ENCODE results near the gene UBE2S.
"Not testable (repeated sequence)": the region's sequence is repeated elsewhere in the genome, so short reads cannot be mapped to it uniquely, and the experiment has no call there.

The UBE2S gene

GRCh38 chr19:55451163-55451964 is 43.8 kb upstream of the UBE2S start:
- Histone ChIP-seq H3K4me2 (ENCODE audit: low read depth, low read length, poor library complexity, severe bottlenecking) (peak overlapping the region; percentile 40), H3K9me2 (replicated peaks; ENCODE audit: insufficient read depth, low read length) (no peaks in the 10 kb centered on the region), H3K79me2 (ENCODE audit: insufficient read depth, low read length) (no peaks in the 10 kb centered on the region), H3K27me3 (ENCODE audit: low read length) (no peaks in the 10 kb centered on the region), H3K27ac (ENCODE audit: low read depth, low read length) (no peak overlapping the region), H3F3A (ENCODE audit: insufficient read depth) (peaks cover 20% of the 10 kb centered on the region; the same call in 1 of the 2 replicates), H3K4me3 (ENCODE audit: insufficient read depth, low read length, poor library complexity, severe bottlenecking) (no peak overlapping the region), H2AFZ (ENCODE audit: low read depth, low read length, severe bottlenecking) (no peak overlapping the region), H4K20me1 (ENCODE audit: low read depth, low read length) (no peaks in the 10 kb centered on the region), H3K9ac (ENCODE audit: low read length) (no peak overlapping the region; the same call in 1 of the 2 replicates), H3K36me3 (ENCODE audit: low read length) (no peaks in the 10 kb centered on the region), H3K9me3 (ENCODE audit: insufficient read depth, low read length) (no peaks in the 10 kb centered on the region)
- TF ChIP-seq EZH2phosphoT487 (conservative IDR thresholded peaks at IDR 0.05; ENCODE audit: low read length): no peak
- TF ChIP-seq CTCF (IDR thresholded peaks at IDR 0.05; ENCODE audit: insufficient read depth, low read length, poor library complexity, severe bottlenecking): no peak

DNA sequence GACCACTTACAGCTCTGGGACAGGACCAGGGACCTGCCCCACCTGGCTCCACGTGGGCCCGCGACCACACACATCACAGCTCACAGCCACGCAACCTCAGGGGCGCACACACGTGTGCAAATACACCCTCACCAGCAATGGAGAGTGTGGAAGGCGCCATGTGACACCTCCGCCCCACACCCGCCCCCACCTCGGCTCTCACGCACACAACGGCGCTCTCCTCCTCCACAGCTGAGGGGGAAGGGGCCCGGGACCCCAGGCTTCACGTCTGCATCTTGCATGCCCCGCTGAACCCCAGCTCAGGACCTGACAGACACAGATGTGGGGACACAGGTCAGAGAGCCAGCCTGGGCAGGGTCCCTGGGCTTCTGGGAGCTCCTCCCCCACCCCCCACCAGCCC is 41.9 kb upstream of the UBE2S start:
- Histone ChIP-seq H3K4me2 (ENCODE audit: low read depth, low read length, poor library complexity, severe bottlenecking) (no peak overlapping the region), H2AFZ (ENCODE audit: low read depth, low read length, severe bottlenecking) (no peak overlapping the region), H3K9me2 (replicated peaks; ENCODE audit: insufficient read depth, low read length) (no peaks in the 10 kb centered on the region), H3K9ac (ENCODE audit: low read length) (no peak overlapping the region), H3F3A (ENCODE audit: insufficient read depth) (peaks cover 20% of the 10 kb centered on the region; the same call in 1 of the 2 replicates), H3K9me3 (ENCODE audit: insufficient read depth, low read length) (no peaks in the 10 kb centered on the region), H3K36me3 (ENCODE audit: low read length) (no peaks in the 10 kb centered on the region), H3K4me3 (ENCODE audit: insufficient read depth, low read length, poor library complexity, severe bottlenecking) (no peak overlapping the region), H4K20me1 (ENCODE audit: low read depth, low read length) (no peaks in the 10 kb centered on the region), H3K27me3 (ENCODE audit: low read length) (no peaks in the 10 kb centered on the region), H3K79me2 (ENCODE audit: insufficient read depth, low read length) (no peaks in the 10 kb centered on the region), H3K27ac (ENCODE audit: low read depth, low read length) (no peak overlapping the region)
- no peak for TF ChIP-seq EZH2phosphoT487 (conservative IDR thresholded peaks at IDR 0.05; ENCODE audit: low read length)
- TF ChIP-seq CTCF (IDR thresholded peaks at IDR 0.05; ENCODE audit: insufficient read depth, low read length, poor library complexity, severe bottlenecking): no peak

DNA sequence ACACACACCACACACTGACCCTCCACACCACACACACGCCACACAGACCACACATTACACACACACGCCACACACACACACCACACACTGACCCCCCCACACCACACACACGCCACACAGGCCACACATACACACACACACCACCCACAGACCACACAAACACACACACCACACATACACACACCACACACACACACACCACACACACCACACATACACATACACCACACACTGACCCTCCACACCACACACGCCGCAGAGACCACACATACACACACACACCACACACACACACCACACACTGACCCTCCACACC is 40.5 kb upstream of the UBE2S start:
- not testable (repeated sequence) for H3K9me3 ChIP-seq (ENCODE audit: insufficient read depth, low read length); H3F3A ChIP-seq (ENCODE audit: insufficient read depth); H3K9ac ChIP-seq (ENCODE audit: low read length); H3K27ac ChIP-seq (ENCODE audit: low read depth, low read length); H4K20me1 ChIP-seq (ENCODE audit: low read depth, low read length); H3K27me3 ChIP-seq (ENCODE audit: low read length); H3K4me2 ChIP-seq (ENCODE audit: low read depth, low read length, poor library complexity, severe bottlenecking); H3K36me3 ChIP-seq (ENCODE audit: low read length); H2AFZ ChIP-seq (ENCODE audit: low read depth, low read length, severe bottlenecking); H3K9me2 ChIP-seq (replicated peaks; ENCODE audit: insufficient read depth, low read length); H3K4me3 ChIP-seq (ENCODE audit: insufficient read depth, low read length, poor library complexity, severe bottlenecking); H3K79me2 ChIP-seq (ENCODE audit: insufficient read depth, low read length)

- Histone ChIP-seq H3K27me3 (ENCODE audit: low read length) (no peaks in the 10 kb centered on the region), H3K9me3 (ENCODE audit: insufficient read depth, low read length) (no peaks in the 10 kb centered on the region), H3K4me3 (ENCODE audit: insufficient read depth, low read length, poor library complexity, severe bottlenecking) (no peak overlapping the region), H3K9ac (ENCODE audit: low read length) (no peak overlapping the region), H3K79me2 (ENCODE audit: insufficient read depth, low read length) (no peaks in the 10 kb centered on the region), H3K27ac (ENCODE audit: low read depth, low read length) (no peak overlapping the region), H2AFZ (ENCODE audit: low read depth, low read length, severe bottlenecking) (no peak overlapping the region), H3K4me2 (ENCODE audit: low read depth, low read length, poor library complexity, severe bottlenecking) (no peak overlapping the region), H3F3A (ENCODE audit: insufficient read depth) (0 out of 2 replicates have a peak, but pooled peaks cover 9% of the 10 kb centered on the region), H4K20me1 (ENCODE audit: low read depth, low read length) (no peaks in the 10 kb centered on the region), H3K36me3 (ENCODE audit: low read length) (no peaks in the 10 kb centered on the region), H3K9me2 (replicated peaks; ENCODE audit: insufficient read depth, low read length) (no peaks in the 10 kb centered on the region)
- TF ChIP-seq EZH2phosphoT487 (conservative IDR thresholded peaks at IDR 0.05; ENCODE audit: low read length) (no peak), CTCF (IDR thresholded peaks at IDR 0.05; ENCODE audit: insufficient read depth, low read length, poor library complexity, severe bottlenecking) (no peak)
These were observed 40.0 kb upstream of the UBE2S start for GRCh38 chr19:55447421-55448174.
